GM08714 (cell line): ENCODE results near the gene MAP10.

ENCODE experiments used
- H3K4me3 ChIP-seq: fragments of 200-500 bp; sonication (Bioruptor generic); 2 replicates; pipeline ENCODE4 v1.5.1; 2014; ENCODE audit warnings: mild to moderate bottlenecking, low read length, inconsistent platforms
- ZNF274 ChIP-seq: IDR thresholded peaks from 2 replicates; pipeline ENCODE4 v1.6.1; 2012; ENCODE audit warnings: mild to moderate bottlenecking, low read depth, low read length

The MAP10 gene

DNA sequence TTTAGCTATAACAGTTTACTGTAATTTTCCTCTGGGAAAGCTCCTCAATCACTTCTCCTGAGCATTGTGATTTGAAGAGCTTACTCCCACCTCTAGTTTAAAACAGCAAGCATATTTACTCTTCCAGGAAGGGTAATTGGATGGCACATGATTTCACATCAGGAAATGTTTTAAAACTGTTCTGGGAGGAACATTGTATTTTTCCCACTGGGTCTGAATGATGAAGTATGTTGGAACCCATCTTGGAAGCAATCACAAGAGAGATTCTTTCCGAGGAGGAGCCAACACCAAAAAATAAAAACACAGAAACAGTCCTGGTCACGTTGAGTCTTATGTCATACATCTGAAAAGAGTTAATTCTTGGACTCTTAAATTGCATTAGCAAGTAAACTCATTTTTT lies 17.3 kb downstream of the MAP10 start:
- no peak for TF ChIP-seq ZNF274
- no peak overlapping the region for H3K4me3 ChIP-seq

DNA sequence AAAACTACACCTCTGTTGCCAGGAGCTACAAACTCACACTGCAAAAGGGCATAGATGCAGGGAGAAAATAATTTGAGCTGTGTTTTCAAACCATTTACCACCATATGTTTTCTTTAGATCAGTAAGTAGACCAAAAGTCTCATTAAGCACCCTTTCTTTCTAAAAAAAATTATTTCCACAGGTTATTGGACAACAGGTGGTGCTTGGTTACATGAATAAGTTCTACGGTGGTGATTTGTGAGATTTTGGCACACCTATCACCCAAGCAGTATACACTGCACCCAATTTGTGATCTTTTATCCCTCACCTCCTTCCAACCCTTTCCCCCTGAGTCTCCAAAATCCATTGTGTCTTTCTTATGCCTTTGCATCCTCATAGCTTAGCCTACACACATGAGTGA lies 21.1 kb downstream of the MAP10 start:
- TF ChIP-seq ZNF274: no peak
- no peak overlapping the region for H3K4me3 ChIP-seq

- no peak overlapping the region for H3K4me3 ChIP-seq
- TF ChIP-seq ZNF274: no peak
These were observed 25.4 kb downstream of the MAP10 start for GRCh38 chr1:232830661-232831060.

DNA sequence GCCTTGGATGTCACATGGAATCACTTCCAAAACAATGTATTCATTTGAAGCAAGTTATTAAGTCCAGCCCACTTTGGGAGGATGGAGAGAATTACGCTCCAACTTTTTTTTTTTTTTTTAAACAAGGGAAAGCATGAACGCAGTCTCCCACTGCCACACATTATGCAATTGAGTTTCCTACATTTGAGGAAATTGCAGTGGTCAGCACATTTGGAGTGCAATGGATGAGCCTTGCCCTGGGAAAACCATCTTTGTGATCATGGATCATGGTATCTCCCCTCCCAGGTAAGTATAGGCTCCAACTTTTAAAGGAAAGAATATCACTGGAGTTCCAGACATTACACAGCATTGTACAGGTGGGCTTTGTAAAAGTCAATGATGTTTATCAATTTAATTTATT lies 26.7 kb downstream of the MAP10 start:
- no peak for TF ChIP-seq ZNF274
- no peak overlapping the region for H3K4me3 ChIP-seq

DNA sequence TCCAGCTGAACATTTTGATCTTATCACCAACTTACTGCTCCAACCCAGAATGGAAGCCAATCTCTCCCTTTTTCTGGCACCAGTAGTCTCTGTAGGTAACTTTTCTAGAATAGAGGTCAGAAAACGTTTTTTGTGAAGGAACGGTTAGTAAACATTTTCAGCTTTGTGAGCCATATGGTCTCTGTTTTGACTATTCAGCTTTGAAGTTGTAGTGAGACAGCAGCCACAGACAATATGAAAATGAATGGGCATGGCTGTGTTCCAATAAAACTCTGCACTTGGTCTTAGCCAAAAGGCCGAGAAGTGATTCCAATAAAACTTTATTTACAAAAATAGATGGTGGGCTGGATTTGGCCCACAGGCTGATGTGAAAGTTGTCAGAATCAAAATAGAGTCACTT lies 28.9 kb downstream of the MAP10 start:
- TF ChIP-seq ZNF274: no peak
- H3K4me3 ChIP-seq: no peak overlapping the region

- TF ChIP-seq ZNF274: no peak
- no peak overlapping the region for H3K4me3 ChIP-seq
These were observed 29.9 kb downstream of the MAP10 start for GRCh38 chr1:232835166-232835565.

- no peak for TF ChIP-seq ZNF274
- no peak overlapping the region for H3K4me3 ChIP-seq
These were observed 31.9 kb downstream of the MAP10 start for GRCh38 chr1:232837087-232837486.

DNA sequence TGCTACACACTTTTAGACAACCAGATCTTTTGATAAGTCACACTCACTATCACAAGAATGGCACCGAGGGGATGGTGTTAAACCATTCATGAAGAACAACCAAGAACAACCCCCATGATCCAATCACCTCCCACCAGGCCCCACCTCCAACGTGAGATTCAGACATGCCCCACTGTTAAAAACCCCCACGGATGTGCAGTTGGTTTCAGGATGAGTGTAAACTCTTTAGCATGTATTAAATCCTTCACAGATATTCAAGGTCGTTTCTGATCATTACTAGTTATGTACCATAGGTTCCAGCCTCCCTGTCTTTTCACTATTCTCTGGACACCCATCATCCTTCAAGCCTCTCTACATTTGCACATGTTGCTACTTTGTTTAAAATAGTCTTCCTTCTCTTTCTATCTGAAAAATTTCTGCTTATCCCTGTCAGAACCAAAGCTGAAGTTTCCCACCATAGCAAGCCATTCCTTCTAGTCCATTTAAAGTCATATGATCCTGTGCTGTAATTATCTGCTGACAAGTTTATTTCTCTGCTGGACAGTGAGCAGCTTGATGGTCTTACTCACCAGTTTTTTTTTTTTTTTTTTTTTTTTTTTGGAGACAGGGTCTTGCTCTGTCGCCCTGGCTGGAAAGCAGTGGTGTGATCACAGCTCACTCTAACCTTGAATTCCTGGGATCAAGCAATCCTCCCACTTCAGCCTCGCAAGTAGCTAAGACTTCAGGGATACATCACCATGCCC lies 36.8 kb downstream of the MAP10 start:
- no peak for TF ChIP-seq ZNF274
- no peak overlapping the region for H3K4me3 ChIP-seq

DNA sequence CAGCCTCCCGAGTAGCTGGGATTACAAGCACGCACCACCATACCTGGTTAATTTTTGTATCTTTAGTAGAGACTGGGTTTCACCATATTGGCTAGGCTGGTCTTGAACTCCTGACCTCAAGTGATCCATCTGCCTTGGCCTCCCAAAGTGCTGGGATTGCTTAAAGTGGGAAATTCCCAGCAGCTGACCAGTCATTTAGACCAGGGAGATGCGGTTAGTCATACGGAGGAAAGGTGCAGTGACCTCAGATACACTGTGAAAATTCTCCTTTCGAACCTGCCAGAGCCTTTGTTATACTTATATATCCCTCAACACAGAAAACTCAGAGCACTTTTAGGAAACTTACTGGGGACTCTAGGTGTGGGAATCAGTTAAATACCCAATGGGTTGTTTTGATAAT lies 39.6 kb downstream of the MAP10 start:
- TF ChIP-seq ZNF274: no peak
- no peak overlapping the region for H3K4me3 ChIP-seq

DNA sequence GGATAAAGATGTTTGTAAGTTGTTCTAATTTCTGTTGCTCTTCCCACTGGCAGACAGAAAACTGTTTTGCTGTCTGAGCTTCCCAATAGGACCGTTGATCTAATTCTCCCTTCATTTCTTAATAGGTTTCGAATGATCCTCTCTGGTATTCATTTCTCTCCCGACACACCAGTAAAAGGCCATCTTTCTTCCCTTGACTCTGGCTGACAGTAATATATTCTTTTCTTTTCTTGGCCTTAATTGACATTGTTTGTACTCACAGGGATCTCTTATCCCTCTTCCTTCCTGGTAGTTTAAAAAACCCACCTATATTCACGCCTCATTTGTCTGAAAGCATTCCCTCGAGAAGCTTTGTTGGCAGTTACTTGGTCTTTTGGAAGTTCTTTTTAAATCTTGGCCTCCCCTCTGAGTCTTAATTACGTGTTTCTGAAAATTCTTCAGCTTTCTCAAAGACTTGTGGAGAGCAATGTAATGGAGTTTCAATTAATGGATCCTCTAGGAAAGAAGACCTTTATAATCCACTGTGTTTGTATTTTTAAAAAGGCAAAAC lies 40.3 kb downstream of the MAP10 start:
- no peak overlapping the region for H3K4me3 ChIP-seq
- no peak for TF ChIP-seq ZNF274

DNA sequence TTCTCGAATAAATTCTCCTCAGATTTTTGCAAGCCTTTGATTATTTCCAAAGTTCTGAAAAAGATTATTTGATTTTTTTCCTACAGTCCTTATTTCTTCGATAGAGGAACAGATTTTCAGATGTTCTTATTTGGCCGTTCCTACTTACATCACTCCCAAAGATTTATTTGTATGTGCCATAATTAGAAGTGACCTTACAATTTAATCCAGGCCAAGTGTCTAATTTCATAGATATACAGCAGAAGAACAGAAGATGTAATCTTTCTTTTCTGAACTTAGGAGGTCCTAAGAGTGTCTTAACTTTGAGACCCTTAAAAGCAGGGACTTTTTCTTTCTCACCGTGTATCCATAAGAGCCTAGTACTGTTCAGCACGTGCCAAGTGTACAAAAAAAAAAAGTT lies 46.3 kb downstream of the MAP10 start:
- TF ChIP-seq ZNF274: no peak

GRCh38 chr1:232853994-232854797 lies 49.0 kb downstream of the MAP10 start:
- no peak for TF ChIP-seq ZNF274
- H3K4me3 ChIP-seq: no peak overlapping the region

More for the DNA sequence above, 46.3 kb downstream of the MAP10 start:
- H3K4me3 ChIP-seq: no peak overlapping the region

GRCh38 chr1:232854798-232855159 lies 49.6 kb downstream of the MAP10 start:
- no peak for TF ChIP-seq ZNF274

GRCh38 chr1:232856541-232856940 lies 51.3 kb downstream of the MAP10 start:
- H3K4me3 ChIP-seq: no peak overlapping the region
- TF ChIP-seq ZNF274: no peak

More at GRCh38 chr1:232854798-232855159, 49.6 kb downstream of the MAP10 start:
- H3K4me3 ChIP-seq: no peak overlapping the region
